Body of pancreas (tissue), 4 donors: ENCODE results near the gene ZNF57. TPM values are rescaled to one million over a fixed set of nuclear protein-coding genes. Genes with fewer than 3 reads are reported as not detected.
A peak's percentile ranks its signal among the peaks of the same experiment; 100 is the strongest.

Source experiments
- ATAC-seq: fragments of 150-250 bp; one replicate; pipeline ENCODE4 v1.9.1; 2016
- DNase-seq, 4 donors: peaks; one replicate each; pipeline ENCODE4 v3.0.0-alpha.2; 2019
- H3K27ac ChIP-seq, 4 donors: fragments of 200-600 bp; sonication (generic); 1 replicate in 3 of 4; 2 replicates in 1 of 4; pipeline versions ENCODE4 v1.5.1 to v1.6.1; 2016 to 2019; ENCODE audit warnings: mild to moderate bottlenecking in 1 of 4, mixed read lengths in 1 of 4, moderate library complexity in 1 of 4
- H3K27me3 ChIP-seq, 2 donors: fragments of 200-600 bp; sonication (generic); one replicate each; pipeline ENCODE4 v1.6.0; 2016; ENCODE audit warnings: mild to moderate bottlenecking in 1 of 2
- H3K36me3 ChIP-seq, 2 donors: fragments of 200-600 bp; sonication (generic); replicated peaks in 1 of 2; 2 replicates each; pipeline ENCODE4 v1.5.1; 2016; ENCODE audit warnings: low read depth in 2 of 2; ENCODE audit not compliant: insufficient read depth in 1 of 2
- H3K4me1 ChIP-seq: fragments of 200-600 bp; sonication (generic); one replicate; pipeline ENCODE4 v1.6.0; 2016
- H3K4me3 ChIP-seq, 2 donors: fragments of 200-600 bp; sonication (generic); 1 replicate in 1 of 2; 2 replicates in 1 of 2; pipeline ENCODE4 v1.5.1; 2016 to 2019
- H3K9me3 ChIP-seq, 3 donors: fragments of 200-600 bp; sonication (generic); 1 replicate in 2 of 3; 2 replicates in 1 of 3; pipeline ENCODE4 v1.5.1; 2016
- CTCF ChIP-seq, 7 experiments: fragments of 450-650 bp in 4 of 7; fragments of 200-600 bp in 3 of 7; sonication (generic) in 3 of 7; IDR thresholded peaks; one replicate each; pipeline ENCODE4 v1.5.1; 2016 to 2019; ENCODE audit warnings: antibody characterized with exemption in 7 of 7
- POLR2A ChIP-seq, 3 donors: fragments of 450-650 bp; IDR thresholded peaks; one replicate each; pipeline ENCODE4 v1.6.1; 2016; ENCODE audit warnings: antibody characterized with exemption in 3 of 3, mild to moderate bottlenecking in 2 of 3
- WGBS, 2 donors: methylation state at CpG; one replicate each; pipeline ENCODE4 v1.1.5; 2017; 5-methylcytosine and 5-hydroxymethylcytosine counted together
- intact Hi-C: fragments of 100-400 bp; cut with DNase I; formaldehyde crosslinking; loops from one replicate; pipeline ENCODE4 v1.15.1; 2023
- total RNA-seq, 2 donors: library from RNA; depleted of rRNA; stranded (reverse); fragments of >200 nt; gene quantifications; one replicate each; pipeline ENCODE4 v1.1.0, GENCODE V29; 2016

Gene ZNF57
- total RNA-seq, 2 donors from 2014 or later, result 0.33 to 2.3 TPM

DNA sequence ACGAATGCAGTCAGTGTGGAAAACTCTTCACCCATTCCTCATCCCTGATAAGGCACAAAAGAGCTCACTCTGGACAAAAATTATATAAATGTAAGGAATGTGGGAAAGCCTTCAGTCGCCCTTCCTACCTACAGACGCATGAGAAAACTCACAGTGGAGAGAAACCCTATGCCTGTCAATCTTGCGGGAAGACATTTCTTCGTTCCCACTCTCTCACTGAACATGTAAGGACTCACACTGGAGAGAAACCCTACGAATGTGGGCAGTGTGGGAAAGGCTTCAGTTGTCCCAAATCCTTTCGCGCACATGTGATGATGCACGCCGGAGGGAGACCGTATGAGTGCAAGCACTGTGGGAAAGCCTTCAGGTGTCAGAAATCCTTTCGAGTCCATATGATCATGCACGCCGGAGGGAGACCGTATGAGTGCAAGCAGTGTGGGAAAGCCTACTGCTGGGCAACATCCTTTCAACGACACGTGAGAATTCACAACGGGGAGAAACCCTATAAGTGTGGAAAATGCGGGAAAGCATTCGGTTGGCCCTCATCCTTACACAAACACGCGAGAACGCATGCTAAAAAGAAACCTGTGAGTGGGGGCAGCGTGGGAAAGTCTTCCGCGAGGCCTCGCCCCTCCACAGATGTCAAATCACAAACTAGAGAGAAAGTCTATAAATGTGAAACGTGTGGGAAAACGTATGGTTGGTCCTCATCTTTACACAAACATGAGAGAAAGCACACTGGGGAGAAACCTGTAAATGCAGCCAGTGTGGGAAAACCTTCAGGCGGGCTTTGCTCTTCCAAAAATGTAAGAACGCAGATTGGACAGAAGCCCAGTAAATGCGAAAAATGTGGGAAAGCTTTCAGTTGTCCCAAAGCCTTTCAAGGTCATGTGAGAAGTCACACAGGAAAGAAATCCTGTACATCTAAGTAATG, 23.1 kb upstream of the ZNF57 start:
- TF ChIP-seq POLR2A (IDR thresholded peaks at IDR 0.05) (no peak), CTCF (IDR thresholded peaks at IDR 0.05) (no peak)
- H3K36me3 ChIP-seq, result no peaks in the 10 kb centered on the region
- ATAC-seq (no peak), DNase-seq (no peak)
- H3K27ac ChIP-seq, result no peak overlapping the region
- intact Hi-C loops, result loop anchor here (10.0 kb wide), 1 partner anchor 223 kb away; no protein-coding TSS in a partner anchor
- no peaks in the 10 kb centered on the region for H3K27me3 ChIP-seq
- H3K9me3 ChIP-seq, result peaks cover 0 to 19% (median 0%) of the 10 kb centered on the region in 3 donors
- no peaks in the 10 kb centered on the region for H3K4me1 ChIP-seq
- no peak overlapping the region for H3K4me3 ChIP-seq
- 81 to 89% methylated on average over 32 of the region's 32 CpGs for WGBS, 2 donors

DNA sequence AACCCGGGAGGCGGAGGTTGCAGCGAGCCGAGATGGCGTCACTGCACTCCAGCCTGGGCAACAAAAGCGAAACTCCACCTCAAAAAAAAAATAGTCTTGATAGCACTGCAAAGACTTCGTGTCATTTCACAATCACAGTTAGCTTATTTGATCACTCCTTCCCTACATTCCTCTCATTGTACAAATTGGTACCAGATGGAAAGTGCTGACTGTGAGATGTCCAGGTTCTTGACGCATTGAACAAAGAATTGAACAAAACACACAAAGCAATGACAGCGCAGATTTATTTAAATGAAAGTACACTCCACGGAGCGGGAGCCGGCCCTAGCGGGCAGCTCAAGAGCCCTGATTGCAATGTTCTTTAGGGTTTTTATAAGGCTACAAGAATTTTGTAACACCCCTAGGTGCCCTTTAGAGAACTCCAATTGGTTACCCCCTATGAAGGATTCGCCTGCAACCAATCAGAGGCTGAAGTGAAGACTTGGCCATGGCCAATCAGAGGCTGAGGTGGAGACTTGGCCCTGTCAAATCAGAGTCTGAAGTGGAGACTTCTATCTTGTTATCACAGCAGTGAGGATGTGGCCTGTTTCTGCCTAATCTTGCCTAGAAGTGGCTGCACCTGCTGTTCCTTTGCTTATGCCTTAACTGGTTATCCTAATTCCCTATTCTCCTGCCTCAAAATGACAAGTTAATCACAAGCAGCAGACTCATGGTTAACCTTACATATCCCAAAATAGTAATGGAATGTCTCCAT, 16.9 kb upstream of the ZNF57 start:
- 79 to 81% methylated on average over 14 of the region's 14 CpGs for WGBS, 2 donors
- H3K27me3 ChIP-seq, result no peaks in the 10 kb centered on the region
- no peaks in the 10 kb centered on the region for H3K36me3 ChIP-seq
- DNase-seq, result no peak
- H3K4me3 ChIP-seq, result no peak overlapping the region
- TF ChIP-seq POLR2A (IDR thresholded peaks at IDR 0.05) (no peak), CTCF (IDR thresholded peaks at IDR 0.05) (no peak)
- no peaks in the 10 kb centered on the region for H3K9me3 ChIP-seq
- H3K27ac ChIP-seq, result no peak overlapping the region
- no peaks in the 10 kb centered on the region for H3K4me1 ChIP-seq
- intact Hi-C loops, result no loop called here
- ATAC-seq, result no peak

- no peak for DNase-seq
- TF ChIP-seq CTCF (IDR thresholded peaks at IDR 0.05), result no peak
- no peak for TF ChIP-seq POLR2A (IDR thresholded peaks at IDR 0.05)
- 73 to 77% methylated on average over 14 to 17 of the region's 17 CpGs for WGBS, 2 donors
Observed at GRCh38 chr19:2885736-2886135, 15.0 kb upstream of the ZNF57 start.

GRCh38 chr19:2887391-2887914, 13.3 kb upstream of the ZNF57 start:
- peak; percentile 90 for ATAC-seq

More at GRCh38 chr19:2885736-2886135, 15.0 kb upstream of the ZNF57 start:
- Histone ChIP-seq H3K4me3 (no peak overlapping the region), H3K27ac (no peak overlapping the region), H3K27me3 (no peaks in the 10 kb centered on the region), H3K4me1 (no peaks in the 10 kb centered on the region), H3K36me3 (no peaks in the 10 kb centered on the region), H3K9me3 (no peaks in the 10 kb centered on the region)
- intact Hi-C loops, result loop anchor here (5.0 kb wide), 1 partner anchor 277 kb away; no protein-coding TSS in a partner anchor
- ATAC-seq, result no peak

More at GRCh38 chr19:2887391-2887914, 13.3 kb upstream of the ZNF57 start:
- H3K27ac ChIP-seq, result no peak overlapping the region
- TF ChIP-seq POLR2A (IDR thresholded peaks at IDR 0.05) (no peak), CTCF (IDR thresholded peaks at IDR 0.05) (peak; percentile 55 to 81 (median 66))
- no peaks in the 10 kb centered on the region for H3K27me3 ChIP-seq
- no peaks in the 10 kb centered on the region for H3K4me1 ChIP-seq
- intact Hi-C loops, result loop anchor here (5.0 kb wide), 1 partner anchor 275 kb away; no protein-coding TSS in a partner anchor
- peak in 3 of 4 donors; percentile 19 to 35 (median 30) for DNase-seq
- H3K36me3 ChIP-seq, result no peaks in the 10 kb centered on the region
- no peaks in the 10 kb centered on the region for H3K9me3 ChIP-seq
- 21 to 22% methylated on average over 9 of the region's 9 CpGs for WGBS, 2 donors
- H3K4me3 ChIP-seq, result no peak overlapping the region
